ENCODE measurements around the gene KRTAP4-11. TPM values are rescaled to one million over a fixed set of nuclear protein-coding genes. Genes with fewer than 3 reads are reported as not detected.

The KRTAP4-11 gene
- total and polyA plus RNA-seq, 4 experiments from 2014 or later, result not detected

DNA sequence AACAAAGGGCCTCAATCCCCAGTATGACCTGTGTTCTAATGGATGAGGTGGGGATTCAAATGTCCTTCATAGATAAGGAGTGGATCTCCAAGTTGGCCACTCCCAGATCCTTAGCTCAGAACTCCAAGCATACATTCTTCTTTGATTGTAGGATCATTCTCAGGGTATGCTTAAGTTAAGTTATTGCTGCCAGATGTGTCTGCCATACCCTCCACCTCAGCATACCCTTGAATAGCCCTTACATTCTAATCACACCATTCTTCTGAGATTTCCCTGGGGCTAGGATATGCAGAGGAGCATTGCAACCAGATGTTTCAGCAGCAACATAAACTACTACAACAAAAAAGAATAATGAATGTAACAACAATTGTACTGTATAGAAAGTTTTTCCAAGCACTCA is 50.9 kb downstream of the KRTAP4-11 start:
- no peaks in the 10 kb centered on the region for H3K36me3 ChIP-seq (ENCODE audit: insufficient read depth, low read length)
- intact Hi-C loops (cut with micrococcal nuclease), result no loop called here
- no peak overlapping the region for H3K27ac ChIP-seq (ENCODE audit: low read depth, low read length)
- ChIA-PET CTCF (ENCODE audit: partially characterized antibody) (no interaction called here), POLR2A (ENCODE audit: partially characterized antibody) (no interaction called here)
- no peak for DNase-seq
- peaks cover 0 to 2% (median 0%) of the 10 kb centered on the region in 8 donors for H3K9me3 Mint-ChIP-seq
- no peaks in the 10 kb centered on the region for H3K4me1 Mint-ChIP-seq
- H3K4me3 ChIP-seq (ENCODE audit: low read length in 2 of 2), result no peak overlapping the region
- H3K36me3 Mint-ChIP-seq, result no peaks in the 10 kb centered on the region
- no peak overlapping the region for H3K4me3 Mint-ChIP-seq
- H3K27me3 Mint-ChIP-seq, result peaks cover 2 to 8% of the 10 kb centered on the region in 2 donors
- H3K27me3 ChIP-seq (ENCODE audit: insufficient read depth, low read length), result no peaks in the 10 kb centered on the region
- H3K27ac Mint-ChIP-seq, result no peak overlapping the region
- H3K9me3 ChIP-seq (ENCODE audit: control insufficient read depth in 1 of 2, low read length in 2 of 2), result no peaks in the 10 kb centered on the region
- no peaks in the 10 kb centered on the region for H3K4me1 ChIP-seq (ENCODE audit: insufficient read depth, low read length)

Other genes starting within 250 kb of the KRTAP4-11 start
Only the 30 nearest of the 38 such genes appear.
- not detected for gene KRT40, start 134.0 kb downstream of the KRTAP4-11 start, total RNA-seq
- gene KRT40, start 134.0 kb downstream of the KRTAP4-11 start, polyA plus RNA-seq, result not detected
- not detected for gene KRTAP3-3, start 124.2 kb downstream of the KRTAP4-11 start, total RNA-seq
- gene KRTAP3-3, start 124.2 kb downstream of the KRTAP4-11 start, polyA plus RNA-seq, result not detected
- not detected for gene KRTAP3-2, start 118.5 kb downstream of the KRTAP4-11 start, total RNA-seq
- gene KRTAP3-2, start 118.5 kb downstream of the KRTAP4-11 start, polyA plus RNA-seq, result not detected
- gene KRTAP3-1, start 109.2 kb downstream of the KRTAP4-11 start, total RNA-seq, result not detected
- not detected for gene KRTAP3-1, start 109.2 kb downstream of the KRTAP4-11 start, polyA plus RNA-seq
- not detected for gene KRTAP1-5, start 91.2 kb downstream of the KRTAP4-11 start, total RNA-seq
- not detected for gene KRTAP1-5, start 91.2 kb downstream of the KRTAP4-11 start, polyA plus RNA-seq
- not detected for gene KRTAP1-4, start 88.2 kb downstream of the KRTAP4-11 start, total RNA-seq
- not detected for gene KRTAP1-4, start 88.2 kb downstream of the KRTAP4-11 start, polyA plus RNA-seq
- gene KRTAP1-3, start 83.5 kb downstream of the KRTAP4-11 start, total RNA-seq, result not detected
- gene KRTAP1-3, start 83.5 kb downstream of the KRTAP4-11 start, polyA plus RNA-seq, result not detected
- gene KRTAP1-1, start 76.9 kb downstream of the KRTAP4-11 start, total RNA-seq, result not detected
- not detected for gene KRTAP1-1, start 76.9 kb downstream of the KRTAP4-11 start, polyA plus RNA-seq
- gene KRTAP2-1, start 71.1 kb downstream of the KRTAP4-11 start, total RNA-seq, result not detected
- not detected for gene KRTAP2-1, start 71.1 kb downstream of the KRTAP4-11 start, polyA plus RNA-seq
- gene KRTAP2-2, start 63.1 kb downstream of the KRTAP4-11 start, total RNA-seq, result not detected
- not detected for gene KRTAP2-2, start 63.1 kb downstream of the KRTAP4-11 start, polyA plus RNA-seq
- gene KRTAP2-3, start 58.3 kb downstream of the KRTAP4-11 start, total RNA-seq, result not detected
- not detected for gene KRTAP2-3, start 58.3 kb downstream of the KRTAP4-11 start, polyA plus RNA-seq
- not detected for gene KRTAP2-4, start 52.5 kb downstream of the KRTAP4-11 start, total RNA-seq
- not detected for gene KRTAP2-4, start 52.5 kb downstream of the KRTAP4-11 start, polyA plus RNA-seq
- gene KRTAP4-7, start 34.2 kb downstream of the KRTAP4-11 start, total RNA-seq, result not detected
- not detected for gene KRTAP4-7, start 34.2 kb downstream of the KRTAP4-11 start, polyA plus RNA-seq
- gene KRTAP4-8, start 20.2 kb downstream of the KRTAP4-11 start, total RNA-seq, result not detected
- not detected for gene KRTAP4-8, start 20.2 kb downstream of the KRTAP4-11 start, polyA plus RNA-seq
- gene KRTAP4-16, start 16.2 kb downstream of the KRTAP4-11 start, total RNA-seq, result not detected
- gene KRTAP4-16, start 16.2 kb downstream of the KRTAP4-11 start, polyA plus RNA-seq, result not detected
- gene KRTAP4-9, start 13.0 kb downstream of the KRTAP4-11 start, total RNA-seq, result not detected
- gene KRTAP4-9, start 13.0 kb downstream of the KRTAP4-11 start, polyA plus RNA-seq, result not detected
- not detected for gene KRTAP4-12, start 5.8 kb upstream of the KRTAP4-11 start, total RNA-seq
- not detected for gene KRTAP4-12, start 5.8 kb upstream of the KRTAP4-11 start, polyA plus RNA-seq
- not detected for gene KRTAP4-6, start 22.2 kb upstream of the KRTAP4-11 start, total RNA-seq
- under 1 TPM in 1 of 2 donors, not detected in 1; 0.24 TPM for gene KRTAP4-6, start 22.2 kb upstream of the KRTAP4-11 start, polyA plus RNA-seq
- gene KRTAP4-5, start 31.5 kb upstream of the KRTAP4-11 start, total RNA-seq, result not detected
- gene KRTAP4-5, start 31.5 kb upstream of the KRTAP4-11 start, polyA plus RNA-seq, result not detected
- gene KRTAP4-4, start 42.4 kb upstream of the KRTAP4-11 start, total RNA-seq, result not detected
- not detected for gene KRTAP4-4, start 42.4 kb upstream of the KRTAP4-11 start, polyA plus RNA-seq
- gene KRTAP4-3, start 49.8 kb upstream of the KRTAP4-11 start, total RNA-seq, result not detected
- gene KRTAP4-3, start 49.8 kb upstream of the KRTAP4-11 start, polyA plus RNA-seq, result not detected
- gene KRTAP4-2, start 59.8 kb upstream of the KRTAP4-11 start, total RNA-seq, result not detected
- gene KRTAP4-2, start 59.8 kb upstream of the KRTAP4-11 start, polyA plus RNA-seq, result not detected
- gene KRTAP4-1, start 66.5 kb upstream of the KRTAP4-11 start, total RNA-seq, result not detected
- gene KRTAP4-1, start 66.5 kb upstream of the KRTAP4-11 start, polyA plus RNA-seq, result not detected
- not detected for gene KRTAP9-1, start 71.5 kb upstream of the KRTAP4-11 start, total RNA-seq
- not detected for gene KRTAP9-1, start 71.5 kb upstream of the KRTAP4-11 start, polyA plus RNA-seq
- not detected for gene KRTAP9-2, start 108.3 kb upstream of the KRTAP4-11 start, total RNA-seq
- not detected for gene KRTAP9-2, start 108.3 kb upstream of the KRTAP4-11 start, polyA plus RNA-seq
- not detected for gene KRTAP9-3, start 114.1 kb upstream of the KRTAP4-11 start, total RNA-seq
- not detected for gene KRTAP9-3, start 114.1 kb upstream of the KRTAP4-11 start, polyA plus RNA-seq
- not detected for gene KRTAP9-8, start 119.6 kb upstream of the KRTAP4-11 start, total RNA-seq
- not detected for gene KRTAP9-8, start 119.6 kb upstream of the KRTAP4-11 start, polyA plus RNA-seq
- gene KRTAP9-4, start 131.3 kb upstream of the KRTAP4-11 start, total RNA-seq, result not detected
- gene KRTAP9-4, start 131.3 kb upstream of the KRTAP4-11 start, polyA plus RNA-seq, result not detected
- gene KRTAP9-9, start 137.0 kb upstream of the KRTAP4-11 start, total RNA-seq, result not detected
- not detected for gene KRTAP9-9, start 137.0 kb upstream of the KRTAP4-11 start, polyA plus RNA-seq
- not detected for gene KRTAP9-6, start 147.0 kb upstream of the KRTAP4-11 start, total RNA-seq
- not detected for gene KRTAP9-6, start 147.0 kb upstream of the KRTAP4-11 start, polyA plus RNA-seq